C4-2B (cell line): ENCODE measurements around the gene OLA1.

Experiments
- H3K27ac ChIP-seq: fragments of 450-650 bp; 2 replicates; pipeline ENCODE4 v1.5.1; 2017
- CTCF ChIP-seq: fragments of 450-650 bp; conservative IDR thresholded peaks from 2 replicates; pipeline ENCODE4 v1.5.1; 2017; ENCODE audit warnings: mild to moderate bottlenecking
- ZFX ChIP-seq: fragments of 450-650 bp; IDR thresholded peaks from 2 replicates; pipeline ENCODE4 v1.6.1; 2017

The OLA1 gene

GRCh38 chr2:174048243-174048642 is 200.1 kb downstream of the OLA1 start:
- TF ChIP-seq CTCF (no peak), ZFX (no peak)
- H3K27ac ChIP-seq: no peak overlapping the region

- no peak overlapping the region for H3K27ac ChIP-seq
- TF ChIP-seq ZFX (no peak), CTCF (no peak)
Measured at GRCh38 chr2:174047746-174048145, 200.6 kb downstream of the OLA1 start.

DNA sequence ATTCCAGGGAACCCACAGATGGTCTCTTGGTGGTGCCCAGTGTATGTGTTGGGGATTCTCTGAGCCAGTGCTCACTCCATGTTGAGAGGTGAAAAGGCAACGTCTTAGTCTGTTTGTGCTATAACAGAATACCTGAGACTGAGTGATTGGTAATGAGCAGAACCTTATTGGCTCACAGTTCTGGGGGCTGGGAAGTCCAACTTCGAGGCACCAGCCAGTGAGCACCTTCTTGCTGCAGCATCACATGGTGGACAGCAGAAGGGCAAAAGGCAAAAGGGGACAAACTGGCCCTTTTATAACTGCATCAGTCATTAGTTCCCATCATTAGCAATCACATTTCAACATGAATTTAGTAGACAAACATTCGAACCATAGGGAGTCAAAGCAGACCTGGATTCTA is 202.2 kb downstream of the OLA1 start:
- H3K27ac ChIP-seq: no peak overlapping the region
- TF ChIP-seq ZFX: no peak
- TF ChIP-seq CTCF: no peak

DNA sequence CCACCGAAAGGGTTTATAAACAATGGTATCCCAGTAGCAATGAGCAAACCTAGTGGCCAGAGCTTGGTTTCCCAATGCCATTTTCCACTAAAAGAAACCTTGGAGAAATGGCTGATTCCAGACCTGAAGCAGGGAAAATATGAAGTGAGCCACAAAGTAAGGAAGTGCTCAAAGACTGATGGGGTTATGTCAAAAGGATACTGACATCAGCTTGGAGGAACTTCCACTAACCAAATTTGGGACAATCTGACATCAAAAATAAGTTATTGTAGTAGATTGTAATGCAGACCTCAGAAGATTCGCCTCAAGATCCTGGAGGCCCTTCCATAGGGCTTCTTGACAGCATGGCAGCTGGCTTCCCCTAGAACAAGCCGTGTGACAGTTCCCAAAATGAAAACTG is 203.8 kb downstream of the OLA1 start:
- no peak overlapping the region for H3K27ac ChIP-seq
- TF ChIP-seq ZFX (no peak), CTCF (no peak)

DNA sequence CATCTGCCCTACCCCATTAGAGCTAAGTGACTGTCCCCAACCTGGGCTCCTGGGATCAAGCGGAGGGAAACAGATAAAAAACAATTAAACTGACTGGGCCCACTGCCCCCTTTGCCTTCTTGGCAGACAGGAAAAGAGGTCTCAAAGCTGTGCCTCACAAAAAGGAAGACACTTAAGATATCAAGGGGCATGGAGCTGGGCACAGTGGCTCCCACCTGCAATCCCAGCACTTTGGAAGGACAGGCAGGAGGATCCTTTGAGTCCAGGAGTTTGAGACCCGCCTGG is 208.0 kb downstream of the OLA1 start:
- no peak overlapping the region; the same call in 1 of the 2 replicates for H3K27ac ChIP-seq

GRCh38 chr2:174039551-174040416 is 208.5 kb downstream of the OLA1 start:
- TF ChIP-seq CTCF (peak; percentile 80), ZFX (no peak)
- peak overlapping the region; percentile 44 for H3K27ac ChIP-seq

More for the DNA sequence above, 208.0 kb downstream of the OLA1 start:
- TF ChIP-seq ZFX (no peak), CTCF (no peak)

GRCh38 chr2:174038462-174038861 is 209.9 kb downstream of the OLA1 start:
- no peak overlapping the region for H3K27ac ChIP-seq
- TF ChIP-seq CTCF (no peak), ZFX (no peak)
